GM19468 (cell line): Measurements from ENCODE around the gene ST13.
"Not testable (repeated sequence)": the region's sequence is repeated elsewhere in the genome, so short reads cannot be mapped to it uniquely, and the experiment has no call there.

Source experiments
- ATAC-seq: cut with Tn5 transposase; IDR thresholded peaks from one replicate; pipeline ENCODE4 v1.9.1; 2021; ENCODE audit warnings: mild to moderate bottlenecking, moderate library complexity, moderate number of reproducible peaks; ENCODE audit not compliant: unreplicated experiment; ENCODE audit errors: extremely low read depth

The ST13 gene

DNA sequence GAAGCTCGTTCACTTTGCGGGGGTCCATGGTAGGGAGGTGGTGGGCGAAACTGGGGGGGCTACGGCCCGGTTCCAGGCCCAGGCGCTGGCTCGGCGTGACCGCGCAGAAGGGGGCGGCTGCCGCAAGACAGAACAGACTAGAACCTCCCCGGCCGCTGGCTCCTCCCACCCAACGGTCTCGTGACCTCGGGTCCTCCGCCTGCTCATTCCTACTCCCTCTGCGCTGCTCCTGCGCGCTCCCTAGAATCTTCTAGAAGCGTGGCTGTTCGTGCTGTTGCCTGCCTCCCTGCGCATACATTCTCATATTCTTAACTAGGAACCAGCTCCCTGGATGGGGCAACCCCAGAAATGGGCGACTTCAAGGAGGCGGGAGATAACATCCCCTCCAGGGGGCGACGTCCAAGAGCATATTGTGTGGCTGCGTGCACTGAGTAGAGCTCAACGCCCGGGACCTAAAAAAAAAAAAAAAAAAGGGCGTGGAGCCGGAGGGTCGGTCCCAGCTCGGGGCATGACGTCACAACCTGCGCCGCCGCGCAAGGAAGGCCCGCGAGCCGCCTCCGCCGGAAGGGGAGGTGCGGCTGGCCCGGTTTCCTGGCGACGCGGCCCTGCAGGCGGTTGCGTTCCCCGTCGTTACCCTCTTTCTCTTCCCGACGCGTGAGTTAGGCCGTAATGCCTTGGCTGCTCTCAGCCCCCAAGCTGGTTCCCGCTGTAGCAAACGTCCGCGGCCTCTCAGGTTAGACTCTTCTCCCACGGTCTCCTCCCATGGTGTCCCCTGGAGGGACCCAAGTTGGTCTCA lies at the start of gene ST13, which contains the start of gene XPNPEP3:
TSS of gene ST13 (minus strand) at position 127 of the 796 bp plus-strand sequence. CDS start at position 28, 99 bp downstream.
TSS of gene XPNPEP3 (plus strand) at position 636 of the 796 bp plus-strand sequence. CDS start at position 670, 34 bp downstream.
- ATAC-seq = peak; percentile 64

DNA sequence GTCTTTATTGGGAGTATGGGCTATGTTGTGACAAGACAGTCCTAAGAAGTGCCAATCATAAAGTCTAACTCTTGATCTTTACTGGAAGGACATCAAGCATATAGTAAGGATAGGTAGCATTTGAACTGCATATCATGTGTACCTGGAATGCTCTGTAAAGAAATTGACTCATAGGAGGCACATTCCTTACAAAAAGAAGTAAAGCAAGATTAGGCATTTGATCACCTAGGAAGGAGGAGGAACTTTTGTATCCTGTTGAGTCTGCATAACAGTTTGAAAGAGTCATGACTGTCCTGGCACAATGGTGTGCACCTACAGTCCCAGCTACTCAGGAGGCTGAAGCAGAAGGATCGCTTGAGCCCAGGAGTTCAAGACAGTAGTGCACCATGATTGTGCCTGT lies 47.7 kb upstream of the ST13 start:
- no peak for ATAC-seq

DNA sequence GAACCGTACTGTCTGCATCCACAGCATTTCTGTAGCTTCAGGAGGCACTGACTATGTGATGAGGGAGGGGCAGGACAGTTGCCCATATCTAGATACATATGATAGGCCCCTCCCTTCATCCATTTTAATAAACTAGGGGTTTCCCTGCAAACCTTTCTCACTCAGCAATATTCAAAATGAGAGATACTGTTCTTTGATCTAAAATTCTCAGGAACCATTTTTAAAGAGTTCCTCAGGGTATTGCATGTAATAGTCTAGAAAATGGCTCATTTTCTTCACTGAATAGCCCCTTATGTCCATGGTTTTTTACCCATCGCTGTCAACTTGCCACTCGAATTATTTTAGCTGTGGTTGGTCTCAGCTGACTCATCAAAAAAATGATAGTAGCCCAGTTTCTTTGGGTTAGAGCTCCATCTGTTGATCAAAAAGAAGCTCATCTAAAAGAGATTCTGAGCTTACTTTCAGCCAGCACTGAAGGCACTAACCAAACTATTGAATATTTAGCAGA lies 42.5 kb upstream of the ST13 start:
- ATAC-seq = no peak

DNA sequence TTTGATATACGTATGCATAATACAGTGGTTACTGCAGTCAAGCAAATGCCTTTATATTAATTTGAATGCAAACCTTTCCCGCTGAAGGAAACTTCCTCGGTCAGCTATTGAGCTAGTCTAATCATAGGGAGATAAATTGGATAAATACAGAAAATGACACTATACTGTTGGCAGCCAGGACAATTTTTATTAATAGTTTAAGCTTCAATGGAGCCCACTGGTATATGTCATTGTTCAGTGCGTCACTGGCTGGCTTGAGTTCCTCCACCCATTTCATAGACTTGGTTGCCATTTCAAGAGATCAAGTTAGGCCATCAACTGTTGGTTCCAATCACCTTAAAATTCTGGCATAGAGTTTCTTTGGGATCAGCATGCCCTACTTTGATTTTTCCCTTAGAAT lies 38.0 kb upstream of the ST13 start:
- no peak for ATAC-seq

DNA sequence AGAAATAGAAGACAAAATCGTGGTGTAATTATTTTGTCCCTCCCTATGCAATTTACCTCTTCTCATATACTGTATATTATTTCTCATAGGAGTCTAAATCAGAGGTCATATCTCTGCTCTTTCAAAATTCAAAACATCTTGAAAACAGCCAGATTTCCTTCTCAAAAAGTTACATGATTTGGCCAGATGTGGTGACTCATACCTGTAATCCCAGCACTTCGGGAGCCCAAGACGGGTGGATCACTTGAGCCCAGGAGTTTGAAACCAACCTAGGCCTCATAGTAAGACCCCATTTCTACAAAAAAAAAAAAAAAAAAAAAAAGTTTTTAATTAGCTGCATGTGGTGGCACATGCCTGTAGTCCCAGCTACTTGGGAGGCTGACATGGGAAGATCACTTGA lies 34.4 kb upstream of the ST13 start:
- no peak for ATAC-seq

DNA sequence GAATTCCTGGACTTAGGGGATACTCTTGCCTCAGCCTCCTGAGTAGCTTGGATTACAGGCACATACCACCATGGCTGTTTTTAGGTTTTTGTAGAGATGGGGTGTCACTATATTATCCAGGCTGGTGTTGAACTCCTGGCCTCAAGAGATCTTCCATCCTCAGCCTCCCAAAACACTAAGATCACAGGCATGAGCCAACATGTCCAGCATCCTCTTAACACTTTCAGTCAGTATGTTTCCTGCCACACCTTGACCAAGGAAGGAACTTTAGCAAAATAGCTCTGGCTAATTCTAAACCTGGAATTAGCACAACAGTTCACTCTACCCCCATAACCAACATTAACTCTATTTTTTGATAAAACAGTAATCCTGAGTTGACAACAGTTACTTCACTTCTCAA lies 32.7 kb upstream of the ST13 start:
- no peak for ATAC-seq

DNA sequence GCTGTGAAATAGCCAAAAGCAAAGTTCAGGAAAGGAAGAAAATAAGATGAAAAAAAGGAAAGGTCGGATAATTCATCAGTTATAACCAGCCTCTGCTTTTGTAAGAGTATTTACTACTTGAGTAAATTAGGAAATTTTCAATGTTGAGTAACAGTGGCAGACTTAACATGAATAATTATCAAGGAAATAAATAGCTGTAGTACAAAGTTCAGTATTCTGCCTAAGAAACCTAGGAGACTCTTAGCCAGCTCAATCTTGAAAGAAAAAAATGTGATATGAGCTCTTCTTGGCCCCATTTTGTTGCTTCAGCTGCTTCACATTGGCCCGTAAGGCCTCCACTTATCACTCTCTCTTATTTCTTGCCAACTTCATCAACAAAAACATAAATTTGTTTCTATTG lies 22.5 kb upstream of the ST13 start:
- ATAC-seq = no peak

DNA sequence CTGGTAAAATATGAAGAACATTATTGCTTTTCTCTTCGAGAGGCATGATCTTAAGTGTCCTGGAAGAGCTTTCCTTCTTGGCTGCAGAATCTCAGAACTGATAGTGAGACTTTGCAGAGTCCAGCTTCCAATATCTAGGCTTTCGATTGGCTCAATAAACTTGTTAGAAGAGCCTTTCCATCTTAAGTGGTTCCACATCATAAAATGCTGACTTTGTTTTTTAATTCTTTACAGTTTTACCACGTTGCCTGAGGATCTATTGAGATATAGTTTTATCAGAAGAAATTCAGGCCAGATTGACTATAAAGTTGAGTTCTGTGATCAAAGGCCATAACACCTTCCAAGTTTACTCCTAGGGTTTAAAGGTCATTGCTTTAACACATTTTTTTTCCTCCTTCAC lies 21.0 kb upstream of the ST13 start:
- ATAC-seq = no peak

DNA sequence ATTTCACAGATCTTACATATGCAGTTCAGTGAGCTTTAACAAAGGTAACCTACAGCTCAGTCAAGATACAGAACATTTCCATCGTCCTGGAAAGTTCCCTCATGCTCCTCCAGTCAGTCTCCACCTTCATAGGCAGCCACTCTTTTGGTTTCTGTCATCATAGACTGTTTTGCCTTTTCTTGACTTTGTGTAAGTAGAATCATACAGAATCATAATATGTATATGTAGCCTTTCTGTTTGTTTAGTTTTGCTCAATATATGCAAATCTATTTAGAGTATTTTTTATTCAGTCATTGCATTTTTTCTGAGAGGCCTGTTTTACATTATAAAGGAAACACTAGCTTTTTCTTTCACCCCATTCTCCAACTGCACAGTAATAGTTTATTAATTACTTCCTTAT lies 20.5 kb upstream of the ST13 start:
- no peak for ATAC-seq

DNA sequence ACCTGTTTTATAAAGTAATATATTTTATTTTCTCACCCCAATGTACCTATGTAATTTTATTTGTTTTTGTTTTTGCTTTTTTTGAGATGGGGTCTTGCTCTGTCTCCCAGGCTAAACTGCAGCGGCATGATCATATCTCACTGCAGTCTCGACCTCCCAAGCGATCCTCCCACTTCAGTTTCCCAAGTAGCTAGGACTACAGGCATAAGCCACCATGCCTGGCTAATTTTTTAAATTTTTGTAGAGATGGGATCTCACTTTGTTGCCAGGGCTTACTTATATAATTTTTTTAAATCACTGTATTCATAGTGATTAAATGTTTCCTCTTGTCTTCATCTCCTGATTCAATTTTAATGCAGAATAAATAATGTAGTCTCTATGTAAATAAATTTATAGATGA lies 18.7 kb upstream of the ST13 start:
- ATAC-seq = no peak

DNA sequence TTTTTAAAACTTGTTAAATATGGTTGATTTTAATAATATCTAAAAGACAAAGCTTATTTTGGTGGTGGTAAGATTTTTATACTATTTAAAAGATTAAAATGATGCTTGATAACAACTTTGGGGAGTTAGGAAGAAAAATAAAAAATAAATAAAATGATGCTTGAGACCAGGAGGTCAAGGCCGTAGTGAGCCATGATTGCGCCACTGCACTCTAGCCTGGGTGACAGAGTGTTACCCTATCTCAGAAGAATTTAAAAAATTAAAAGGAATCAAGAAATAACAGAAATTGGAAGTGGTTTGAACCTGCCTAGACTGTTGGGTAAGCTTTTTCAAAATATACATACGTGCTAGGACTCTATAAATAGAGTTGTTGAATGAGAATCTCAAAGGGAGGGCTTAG lies 17.6 kb upstream of the ST13 start:
- ATAC-seq = no peak

DNA sequence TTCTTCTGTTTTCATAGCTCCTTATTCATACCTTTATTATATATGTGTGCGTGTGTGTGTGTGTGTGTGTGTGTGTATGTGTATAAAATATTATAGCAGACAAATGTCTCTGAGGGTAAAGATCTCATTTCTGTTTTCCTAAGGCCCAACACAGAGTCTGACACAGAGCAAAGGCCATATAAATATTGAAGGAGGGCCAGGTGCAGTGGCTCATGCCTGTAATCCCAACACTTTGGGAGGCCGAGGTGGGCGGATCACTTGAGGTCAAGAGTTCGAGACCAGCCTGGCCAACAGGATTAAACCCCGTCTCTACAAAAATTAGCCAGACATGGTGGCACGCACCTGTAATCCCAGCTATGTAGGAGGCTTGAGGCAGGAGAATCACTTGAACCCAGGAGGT lies 11.9 kb upstream of the ST13 start:
- not testable (repeated sequence) for ATAC-seq

DNA sequence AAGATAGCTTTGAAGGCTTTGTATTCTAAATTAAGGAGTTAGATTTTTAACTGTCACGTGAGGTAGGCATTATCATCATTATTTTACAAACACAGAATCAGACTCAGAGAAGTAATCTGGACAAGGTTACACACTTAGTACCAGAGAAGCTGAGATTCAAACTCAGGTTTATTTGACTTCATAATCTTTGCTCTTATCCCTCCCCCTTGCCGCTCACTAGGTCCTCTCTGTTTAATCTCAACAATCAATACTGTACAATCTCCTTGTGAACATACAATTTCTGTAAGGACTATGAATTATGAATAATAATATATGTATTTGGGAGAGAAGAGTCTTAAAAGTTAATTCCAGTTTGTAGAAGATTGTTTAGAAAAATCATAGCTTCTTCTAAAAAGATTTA lies 10.7 kb upstream of the ST13 start:
- ATAC-seq = no peak

DNA sequence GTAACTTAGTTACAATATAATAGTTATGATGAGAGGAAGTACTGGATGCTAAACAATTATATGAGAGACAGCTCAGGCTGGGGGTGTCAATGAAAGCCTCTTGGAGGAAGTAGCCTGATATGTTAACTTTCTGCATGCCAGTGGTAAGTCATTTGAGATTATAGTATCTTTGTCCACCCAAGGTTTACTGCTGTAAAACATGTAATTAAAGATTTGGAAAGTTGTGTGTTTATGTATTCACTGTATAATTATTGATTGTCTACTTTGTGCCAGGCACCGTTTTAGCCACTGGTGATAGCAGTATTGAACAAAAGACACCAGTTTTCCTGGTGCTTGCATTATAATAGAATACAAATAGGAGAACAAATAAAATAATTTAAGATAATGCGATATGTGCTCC lies 6.1 kb upstream of the ST13 start:
- no peak for ATAC-seq

DNA sequence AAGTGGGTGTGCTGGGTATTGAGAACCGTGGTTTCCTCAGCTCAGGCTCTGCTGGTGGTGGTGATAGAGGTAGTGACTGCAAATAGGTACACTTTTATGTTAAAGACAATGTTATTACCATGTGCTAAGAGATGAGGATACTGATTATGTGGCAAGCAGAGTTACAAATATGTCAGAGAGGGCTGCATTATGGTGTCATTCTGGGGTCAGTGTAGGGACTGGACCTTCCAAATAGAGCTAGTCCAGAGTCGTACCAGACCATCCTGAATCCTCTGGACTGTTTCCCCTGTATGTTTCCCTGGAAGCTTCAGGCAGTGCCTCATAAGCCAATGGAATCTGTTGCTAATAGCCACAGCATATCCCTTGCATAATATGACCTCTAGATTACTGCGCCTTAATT lies 5.6 kb upstream of the ST13 start, which contains the start of gene DNAJB7:
TSS of gene DNAJB7 (minus strand) at position 101 of the 400 bp plus-strand sequence. CDS start 119 bp downstream, outside the sequence.
- ATAC-seq = no peak

DNA sequence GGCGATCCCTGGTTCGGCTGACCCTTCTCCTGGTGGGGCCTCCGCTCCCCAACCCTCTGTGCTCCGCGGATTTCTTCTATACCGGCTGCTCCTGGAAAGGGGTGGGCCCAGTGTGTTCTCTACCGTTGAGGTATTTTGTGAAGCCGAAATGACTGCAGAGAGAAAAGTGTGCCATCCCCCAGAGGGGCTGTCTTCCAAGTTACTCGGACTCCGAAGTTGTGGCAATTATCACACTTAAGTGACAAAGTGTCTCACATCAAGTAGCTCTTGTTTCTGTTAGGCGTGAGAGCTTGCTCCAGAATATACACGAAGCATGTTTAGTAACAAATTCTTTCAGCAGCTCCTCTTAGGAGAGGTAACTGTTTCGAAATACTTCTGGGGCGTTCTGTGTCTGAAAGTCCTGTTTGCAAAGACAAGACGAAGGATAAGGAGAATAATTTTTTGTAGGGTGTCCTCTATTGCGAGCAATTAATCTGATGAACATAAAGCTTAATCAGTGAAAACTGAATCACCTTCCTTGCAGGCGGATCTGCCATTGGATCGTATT lies 943 bp upstream of the ST13 start:
- no peak for ATAC-seq

DNA sequence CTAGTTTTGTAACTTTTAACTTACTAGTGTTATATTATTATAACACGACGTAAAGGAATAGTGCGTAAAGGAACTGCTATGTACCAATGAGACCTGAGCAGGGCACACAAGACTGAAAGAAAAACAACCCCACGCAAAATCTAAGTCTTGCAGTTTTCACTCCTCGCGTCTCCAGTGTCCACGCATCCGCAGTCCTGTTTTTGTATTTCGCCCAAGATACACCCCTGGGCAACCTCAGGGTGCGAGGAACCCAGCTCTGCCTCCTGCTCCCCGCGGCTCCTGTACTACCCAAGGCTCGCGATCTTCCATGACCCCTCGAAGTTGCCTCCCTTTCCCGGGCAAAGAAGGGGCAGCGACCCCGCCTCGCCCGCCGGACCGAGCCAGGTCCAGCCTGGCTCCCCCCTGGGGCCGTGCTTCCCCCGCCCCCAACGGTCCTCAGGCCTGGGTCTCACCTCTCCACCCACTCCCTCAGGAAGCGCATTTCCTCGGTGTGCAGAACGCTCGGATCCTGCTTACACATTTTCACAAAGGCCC lies 393 bp downstream of the ST13 start:
- no peak for ATAC-seq

DNA sequence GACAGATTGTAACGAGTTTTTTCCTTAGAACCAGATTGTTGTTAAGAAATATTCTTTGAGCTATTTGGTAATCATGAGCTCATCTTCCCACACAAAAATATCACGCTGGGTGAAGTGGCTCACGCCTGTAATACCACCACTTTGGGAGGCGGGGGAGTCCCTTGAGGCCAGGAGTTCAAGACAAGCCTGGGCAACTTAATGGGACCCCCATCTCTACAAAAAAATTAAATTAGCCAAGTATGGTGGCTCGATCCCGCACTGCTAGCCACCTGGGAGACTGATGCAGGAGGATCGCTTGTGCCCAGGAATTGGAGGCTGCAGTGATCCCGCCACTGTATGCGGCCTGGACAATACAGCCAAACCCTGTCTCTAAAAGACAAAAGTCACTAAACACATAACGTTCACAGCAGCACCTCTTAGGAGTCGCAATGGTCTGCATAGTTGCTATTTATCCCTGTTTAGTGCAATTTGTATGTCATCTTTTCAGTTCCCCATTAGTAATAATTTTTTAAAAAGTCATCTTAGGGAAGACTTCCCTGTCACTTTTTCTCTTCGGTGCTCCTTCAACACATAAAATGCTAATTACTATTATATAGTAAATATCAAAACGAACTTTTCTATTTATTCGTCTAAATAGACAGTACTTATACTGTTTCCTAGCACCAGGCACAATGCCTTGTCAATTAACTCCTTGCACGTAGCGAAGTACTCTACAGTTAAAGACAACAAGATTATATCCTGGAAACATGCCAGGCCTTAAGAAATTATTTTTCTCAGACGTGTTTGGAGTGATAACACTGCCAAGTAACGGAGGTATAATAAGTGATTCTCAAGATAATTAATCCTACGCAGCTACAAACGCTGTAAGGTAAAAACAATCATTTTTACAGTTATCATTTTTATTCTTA lies 1.1 kb downstream of the ST13 start:
- no peak for ATAC-seq

DNA sequence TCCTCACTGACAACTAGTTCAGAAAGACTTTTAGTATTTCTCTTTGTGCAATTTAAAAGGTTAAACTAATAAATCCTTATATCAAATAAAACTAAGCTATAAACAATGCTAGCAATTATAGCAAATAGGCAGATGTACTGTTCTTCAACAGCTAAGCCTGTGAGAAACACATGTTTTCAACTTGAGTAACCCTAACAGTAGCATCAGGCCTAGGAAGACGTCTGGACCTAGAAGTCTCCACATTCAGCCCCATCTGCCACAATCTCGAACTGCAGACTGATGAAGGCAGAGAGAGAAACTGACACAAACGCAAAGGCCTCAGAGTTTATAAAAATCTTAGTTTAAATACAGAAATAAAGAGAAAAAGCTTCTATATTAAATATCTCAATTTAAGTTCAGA lies 2.5 kb downstream of the ST13 start:
- ATAC-seq = no peak

DNA sequence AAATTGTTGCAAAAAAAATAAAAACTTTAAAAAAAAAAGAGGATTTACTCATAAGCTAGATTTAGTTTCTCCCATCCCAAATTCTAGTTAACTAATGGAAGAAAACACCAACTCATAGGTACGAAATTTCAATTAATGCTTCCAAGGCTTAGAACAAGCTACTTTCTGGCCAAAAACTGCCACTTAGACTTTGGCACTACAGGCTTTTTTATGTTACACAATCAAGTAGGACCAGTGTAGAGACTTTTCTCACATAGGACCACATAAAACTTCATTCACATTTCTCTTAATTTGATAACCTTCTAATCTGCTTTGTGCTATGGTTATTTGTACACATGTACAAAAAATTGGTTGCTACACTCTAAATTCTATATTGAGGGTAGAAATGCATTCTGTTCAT lies 3.1 kb downstream of the ST13 start:
- no peak for ATAC-seq
